Measurements from ENCODE around the gene ACAT2. TPM values are rescaled to one million over a fixed set of nuclear protein-coding genes. Genes with fewer than 3 reads are reported as not detected.
A peak's percentile ranks its signal among the peaks of the same experiment; 100 is the strongest.

The ACAT2 gene
- total RNA-seq, 1 experiment from 2014 or later: 156 TPM

DNA sequence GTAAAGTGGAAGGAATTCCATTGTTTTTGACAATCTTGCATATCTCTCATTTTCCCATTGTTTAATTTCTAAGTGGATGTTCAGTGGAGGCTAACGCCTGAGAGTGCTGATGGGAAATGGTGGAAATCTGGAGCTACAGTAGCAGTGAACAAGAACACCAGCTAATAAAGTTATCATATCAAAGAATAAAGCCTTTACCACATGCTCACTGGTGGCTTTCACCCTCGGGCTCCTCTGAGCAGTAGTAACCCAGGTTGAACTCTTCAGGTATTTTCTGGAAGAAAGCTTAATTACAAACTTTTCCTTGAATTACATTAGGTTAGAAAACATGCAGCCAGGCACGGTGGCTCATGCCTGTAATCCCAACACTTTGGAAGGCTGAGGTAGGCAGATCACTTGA lies 10.4 kb upstream of the ACAT2 start:
- Histone ChIP-seq H3K4ac (ENCODE audit: low read depth, low read length) (no peak overlapping the region), H3K4me2 (ENCODE audit: insufficient read depth, insufficient read length, low read length) (no peak overlapping the region), H3K23ac (ENCODE audit: insufficient read length, low read depth, low read length) (no peak overlapping the region), H3T11ph (ENCODE audit: low read length) (no peak overlapping the region), H2BK12ac (ENCODE audit: insufficient read length, low read depth, low read length) (no peak overlapping the region), H3K4me1 (ENCODE audit: insufficient read depth, low read length) (no peaks in the 10 kb centered on the region), H3K27ac (ENCODE audit: insufficient read length, low read depth, low read length) (no peak overlapping the region), H4K5ac (ENCODE audit: insufficient read length, low read depth, low read length) (no peak overlapping the region), H2AFZ (ENCODE audit: low read length) (no peak overlapping the region), H3K79me1 (ENCODE audit: insufficient read depth, low read depth, low read length, poor library complexity, severe bottlenecking) (no peaks in the 10 kb centered on the region), H4K91ac (ENCODE audit: insufficient read length, low read depth, low read length) (no peak overlapping the region), H4K8ac (replicated peaks; ENCODE audit: insufficient read length, low read depth, low read length) (no peak overlapping the region), H3K79me2 (ENCODE audit: insufficient read depth, low read length) (no peaks in the 10 kb centered on the region), H3K9ac (ENCODE audit: extremely low read depth, insufficient read length, low read length) (no peak overlapping the region), H4K20me1 (ENCODE audit: control insufficient read depth, insufficient read depth, insufficient read length) (no peaks in the 10 kb centered on the region), H2BK20ac (ENCODE audit: low read depth, low read length, poor library complexity, severe bottlenecking) (no peak overlapping the region), H2BK120ac (ENCODE audit: low read depth, low read length, poor library complexity, severe bottlenecking) (no peak overlapping the region), H2BK5ac (ENCODE audit: insufficient read length, low read length) (no peak overlapping the region), H3K27me3 (ENCODE audit: insufficient read depth, low read length) (no peaks in the 10 kb centered on the region), H3K23me2 (ENCODE audit: insufficient read length, low read depth, low read length, poor library complexity, severe bottlenecking) (no peaks in the 10 kb centered on the region), H3K18ac (ENCODE audit: insufficient read length, low read depth, low read length) (no peak overlapping the region), H3K9me3 (ENCODE audit: control insufficient read depth, low read depth, low read length) (no peaks in the 10 kb centered on the region), H3K14ac (ENCODE audit: insufficient read depth, low read length) (no peak overlapping the region), H2BK15ac (ENCODE audit: low read depth, low read length) (no peak overlapping the region), H3K56ac (ENCODE audit: insufficient read length, low read depth, low read length) (no peak overlapping the region), H2AK5ac (ENCODE audit: insufficient read length, low read length) (no peak overlapping the region)
- WGBS (ENCODE audit: extremely low coverage, insufficient read length, low lambda C conversion rate): no CpG with 5 or more reads among the region's 3 CpGs
- Mint-ChIP-seq H3K36me3 (ENCODE audit: insufficient read depth in 1 of 3, low read depth in 3 of 3) (peaks cover 49 to 91% (median 90%) of the 10 kb centered on the region in 3 experiments; a peak in 6 of 7 replicates), H3K4me1 (no peaks in the 10 kb centered on the region), H3K27ac (peak overlapping the region in 1 of 3 experiments; percentile 22; a peak in 1 of 7 replicates), H3K4me3 (no peak overlapping the region; a peak in 1 of 5 replicates), H3K27me3 (ENCODE audit: low read depth) (no peaks in the 10 kb centered on the region), H3K9me3 (no peaks in the 10 kb centered on the region)
- TF ChIP-seq, protein P1, sequence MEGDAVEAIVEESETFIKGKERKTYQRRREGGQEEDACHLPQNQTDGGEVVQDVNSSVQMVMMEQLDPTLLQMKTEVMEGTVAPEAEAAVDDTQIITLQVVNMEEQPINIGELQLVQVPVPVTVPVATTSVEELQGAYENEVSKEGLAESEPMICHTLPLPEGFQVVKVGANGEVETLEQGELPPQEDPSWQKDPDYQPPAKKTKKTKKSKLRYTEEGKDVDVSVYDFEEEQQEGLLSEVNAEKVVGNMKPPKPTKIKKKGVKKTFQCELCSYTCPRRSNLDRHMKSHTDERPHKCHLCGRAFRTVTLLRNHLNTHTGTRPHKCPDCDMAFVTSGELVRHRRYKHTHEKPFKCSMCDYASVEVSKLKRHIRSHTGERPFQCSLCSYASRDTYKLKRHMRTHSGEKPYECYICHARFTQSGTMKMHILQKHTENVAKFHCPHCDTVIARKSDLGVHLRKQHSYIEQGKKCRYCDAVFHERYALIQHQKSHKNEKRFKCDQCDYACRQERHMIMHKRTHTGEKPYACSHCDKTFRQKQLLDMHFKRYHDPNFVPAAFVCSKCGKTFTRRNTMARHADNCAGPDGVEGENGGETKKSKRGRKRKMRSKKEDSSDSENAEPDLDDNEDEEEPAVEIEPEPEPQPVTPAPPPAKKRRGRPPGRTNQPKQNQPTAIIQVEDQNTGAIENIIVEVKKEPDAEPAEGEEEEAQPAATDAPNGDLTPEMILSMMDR (conservative IDR thresholded peaks at IDR 0.05): no peak
- no peak for DNase-seq

All from H9 (cell line).